ENCODE data around the gene LTBP1. TPM values are rescaled to one million over a fixed set of nuclear protein-coding genes. Genes with fewer than 3 reads are reported as not detected.

Gene LTBP1
- total and polyA plus RNA-seq, 12 donors, result 6.2 to 47.2 (median 15.5) TPM

DNA sequence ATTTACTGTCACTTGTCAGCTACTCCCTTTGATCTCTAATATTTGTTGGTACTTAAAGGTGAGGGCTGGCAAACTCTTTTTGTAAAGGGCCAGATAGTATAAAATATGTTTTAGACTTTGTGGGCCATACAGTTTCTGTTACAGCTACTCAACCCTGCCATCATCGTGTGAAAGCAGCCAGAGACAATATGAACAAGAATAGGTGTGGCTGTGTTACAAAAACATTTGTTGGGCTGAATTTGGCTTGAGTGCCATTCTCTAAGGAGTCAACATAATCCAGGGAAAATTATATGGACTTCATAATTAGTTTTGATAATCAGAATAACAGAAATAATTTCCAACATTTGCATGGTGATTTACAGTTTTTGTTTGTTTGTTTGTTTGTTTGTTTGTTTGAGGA, 190.6 kb downstream of the LTBP1 start:
- Histone ChIP-seq H3K27me3 (no peaks in the 10 kb centered on the region), H3K4me3 (no peak overlapping the region), H3K4me1 (replicated peaks in 1 of 2) (peaks cover 0 to 4% of the 10 kb centered on the region in 2 donors), H3K9me3 (replicated peaks in 1 of 3) (no peaks in the 10 kb centered on the region), H3K27ac (no peak overlapping the region), H3K36me3 (replicated peaks in 1 of 2) (no peaks in the 10 kb centered on the region)
- intact Hi-C loops (cut with DNase I), result no loop called here
- 78 to 80% (median 79%) methylated on average over 1 of the region's 1 CpG for WGBS, 4 donors
- TF ChIP-seq, protein P1, sequence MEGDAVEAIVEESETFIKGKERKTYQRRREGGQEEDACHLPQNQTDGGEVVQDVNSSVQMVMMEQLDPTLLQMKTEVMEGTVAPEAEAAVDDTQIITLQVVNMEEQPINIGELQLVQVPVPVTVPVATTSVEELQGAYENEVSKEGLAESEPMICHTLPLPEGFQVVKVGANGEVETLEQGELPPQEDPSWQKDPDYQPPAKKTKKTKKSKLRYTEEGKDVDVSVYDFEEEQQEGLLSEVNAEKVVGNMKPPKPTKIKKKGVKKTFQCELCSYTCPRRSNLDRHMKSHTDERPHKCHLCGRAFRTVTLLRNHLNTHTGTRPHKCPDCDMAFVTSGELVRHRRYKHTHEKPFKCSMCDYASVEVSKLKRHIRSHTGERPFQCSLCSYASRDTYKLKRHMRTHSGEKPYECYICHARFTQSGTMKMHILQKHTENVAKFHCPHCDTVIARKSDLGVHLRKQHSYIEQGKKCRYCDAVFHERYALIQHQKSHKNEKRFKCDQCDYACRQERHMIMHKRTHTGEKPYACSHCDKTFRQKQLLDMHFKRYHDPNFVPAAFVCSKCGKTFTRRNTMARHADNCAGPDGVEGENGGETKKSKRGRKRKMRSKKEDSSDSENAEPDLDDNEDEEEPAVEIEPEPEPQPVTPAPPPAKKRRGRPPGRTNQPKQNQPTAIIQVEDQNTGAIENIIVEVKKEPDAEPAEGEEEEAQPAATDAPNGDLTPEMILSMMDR (IDR thresholded peaks at IDR 0.05), result no peak
- TF ChIP-seq POLR2A (IDR thresholded peaks at IDR 0.05), result no peak
- DNase-seq, result no peak

DNA sequence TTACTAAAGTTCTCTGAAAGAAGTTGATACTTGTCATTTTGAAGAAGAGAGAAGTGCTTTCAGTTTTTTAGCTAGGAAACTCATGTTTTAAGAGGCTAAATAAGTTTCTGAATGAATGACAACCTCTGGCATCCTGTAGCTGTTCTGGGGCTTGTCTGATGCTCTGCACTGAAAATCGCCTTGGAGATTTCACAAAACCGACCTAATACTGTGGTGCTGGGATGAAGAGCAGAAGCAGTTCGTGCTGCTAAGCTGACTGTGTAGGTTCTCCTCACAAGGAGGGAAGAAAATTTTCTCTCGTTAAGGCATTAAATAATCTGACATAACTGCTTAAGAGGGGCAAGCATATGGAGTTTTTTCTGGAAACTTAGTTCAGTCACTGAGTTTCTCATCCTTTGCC, 193.2 kb downstream of the LTBP1 start:
- no peaks in the 10 kb centered on the region for H3K9me3 ChIP-seq (replicated peaks in 1 of 3)
- H3K4me3 ChIP-seq, result no peak overlapping the region
- 87 to 93% (median 88%) methylated on average over 4 of the region's 4 CpGs for WGBS, 4 donors
- no peaks in the 10 kb centered on the region for H3K36me3 ChIP-seq (replicated peaks in 1 of 2)
- H3K27me3 ChIP-seq, result no peaks in the 10 kb centered on the region
- TF ChIP-seq POLR2A (IDR thresholded peaks at IDR 0.05), result no peak
- TF ChIP-seq, protein P1 (IDR thresholded peaks at IDR 0.05), result no peak
- H3K4me1 ChIP-seq (replicated peaks in 1 of 2), result peaks cover 0 to 4% of the 10 kb centered on the region in 2 donors
- intact Hi-C loops (cut with DNase I), result no loop called here
- H3K27ac ChIP-seq, result no peak overlapping the region
- DNase-seq, result no peak

DNA sequence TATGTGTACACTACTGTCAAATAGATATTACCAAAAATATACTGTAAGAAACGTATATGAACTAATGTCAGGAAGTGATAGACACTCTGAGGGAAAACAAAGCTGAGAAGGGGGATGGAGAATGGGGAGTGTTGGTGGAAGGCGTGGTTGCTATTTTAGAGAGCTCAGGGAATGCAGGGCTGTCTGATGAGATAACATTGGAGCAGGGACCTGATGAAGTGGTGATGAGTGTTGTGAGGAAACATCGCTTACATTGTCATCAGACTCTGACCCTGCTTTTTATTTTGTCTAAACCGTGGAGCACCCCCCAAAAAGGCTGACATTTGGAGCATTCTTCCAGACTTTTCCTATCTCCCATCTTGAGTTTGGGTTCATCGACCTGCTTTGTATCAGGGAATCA, 194.7 kb downstream of the LTBP1 start:
- no peak overlapping the region for H3K27ac ChIP-seq
- intact Hi-C loops (cut with DNase I), result no loop called here
- 81 to 89% (median 86%) methylated on average over 5 of the region's 5 CpGs for whole genome bisulfite sequencing, 4 donors

DNA sequence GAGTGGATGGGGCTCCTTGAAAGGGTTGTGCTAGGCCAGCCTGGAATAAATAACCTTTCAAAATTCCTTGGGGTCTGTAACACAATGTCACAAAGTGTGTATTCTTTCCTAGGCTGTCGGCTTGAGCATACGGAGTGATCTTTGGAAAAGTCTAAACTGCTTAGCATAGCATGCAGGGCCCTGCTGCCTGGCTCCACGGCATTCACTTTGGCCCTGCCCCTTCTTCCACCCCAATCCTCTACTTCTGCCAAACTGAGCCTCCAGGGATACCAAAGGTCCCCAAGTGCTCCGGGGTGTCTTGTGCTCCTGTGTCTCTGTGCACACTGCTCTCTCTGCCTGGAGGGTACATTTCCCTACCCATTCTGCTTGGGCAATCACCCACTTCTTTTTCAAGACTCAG, 196.1 kb downstream of the LTBP1 start:
- no peaks in the 10 kb centered on the region for H3K9me3 ChIP-seq (replicated peaks in 1 of 3)
- WGBS, 4 donors, result 71 to 85% (median 76%) methylated on average over 1 to 4 of the region's 4 CpGs
- intact Hi-C loops (cut with DNase I), result no loop called here
- DNase-seq, result no peak
- H3K27ac ChIP-seq, result peak overlapping the region in 1 of 5 donors; percentile 32
- H3K27me3 ChIP-seq, result no peaks in the 10 kb centered on the region
- TF ChIP-seq, protein P1 (IDR thresholded peaks at IDR 0.05), result no peak
- TF ChIP-seq POLR2A (IDR thresholded peaks at IDR 0.05), result no peak
- H3K4me1 ChIP-seq (replicated peaks in 1 of 2), result no peaks in the 10 kb centered on the region
- no peak overlapping the region for H3K4me3 ChIP-seq
- no peaks in the 10 kb centered on the region for H3K36me3 ChIP-seq (replicated peaks in 1 of 2)

More for the DNA sequence above, 194.7 kb downstream of the LTBP1 start:
- no peak for DNase-seq
- TF ChIP-seq POLR2A (IDR thresholded peaks at IDR 0.05), result no peak
- TF ChIP-seq, protein P1 (IDR thresholded peaks at IDR 0.05), result no peak
- no peaks in the 10 kb centered on the region for H3K36me3 ChIP-seq (replicated peaks in 1 of 2)
- no peaks in the 10 kb centered on the region for H3K4me1 ChIP-seq (replicated peaks in 1 of 2)
- no peak overlapping the region for H3K4me3 ChIP-seq
- no peaks in the 10 kb centered on the region for H3K9me3 ChIP-seq (replicated peaks in 1 of 3)
- no peaks in the 10 kb centered on the region for H3K27me3 ChIP-seq

All from adrenal gland (tissue), 12 donors.